ENCODE data around the gene FGF19.

- TF ChIP-seq CTCF (IDR thresholded peaks at IDR 0.05) (no peak), ZFX (IDR thresholded peaks at IDR 0.05; ENCODE audit: borderline replicate concordance) (no peak)
Observed at GRCh38 chr11:69730500-69730899, 26.7 kb upstream of the FGF19 start.

Measured in 22Rv1 (cell line).